ENCODE results near the gene ZNF609.

DNA sequence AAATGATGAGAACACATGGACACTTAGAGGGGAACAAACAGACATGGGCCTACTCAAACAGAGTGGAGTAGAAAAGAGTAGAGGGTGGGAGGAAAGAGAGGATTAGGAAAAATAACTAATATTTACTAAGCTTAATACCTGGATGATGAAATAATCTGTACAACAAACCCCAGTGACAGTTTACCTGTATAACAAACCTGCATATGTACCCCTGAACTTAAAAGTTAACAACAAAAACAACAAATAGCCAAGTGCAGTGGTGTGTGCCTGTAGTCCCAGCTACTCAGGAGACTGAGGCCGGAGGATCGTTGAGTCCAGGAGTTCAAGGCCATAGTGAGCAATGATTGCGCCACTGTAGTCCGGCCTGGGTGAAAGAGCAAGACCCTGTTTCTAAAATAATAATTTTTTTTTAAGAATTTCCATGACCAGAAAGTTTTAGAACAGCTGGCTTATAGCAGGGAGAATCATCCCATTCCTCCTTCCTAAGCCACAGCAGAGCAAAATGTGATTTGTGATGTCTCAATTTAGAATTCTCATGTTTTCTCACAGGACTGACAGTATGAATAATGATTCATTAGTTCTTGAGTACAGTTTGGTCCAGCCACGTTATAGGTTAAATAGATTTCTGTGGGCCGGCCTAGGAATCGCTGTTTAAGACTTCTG, 150.0 kb downstream of the ZNF609 start:
- TF ChIP-seq CTCF (IDR thresholded peaks at IDR 0.05; ENCODE audit: low read depth, low read length), result no peak
- TF ChIP-seq EZH2phosphoT487 (IDR thresholded peaks at IDR 0.05; ENCODE audit: low read depth), result no peak
